Cardiac muscle cell (in vitro differentiated cells and primary cell): ENCODE measurements around the gene TIMP4. TPM values are rescaled to one million over a fixed set of nuclear protein-coding genes. Genes with fewer than 3 reads are reported as not detected.
A peak's percentile ranks its signal among the peaks of the same experiment; 100 is the strongest.

Experiments
- DNase-seq, 2 donors: peaks; one replicate each; pipeline versions ENCODE4 v3.0.0 to v3.0.0-alpha.2; 2010 to 2017; ENCODE audit warnings: low read depth in 1 of 2, low spot score in 1 of 2
- H3K27ac ChIP-seq: fragments of 200-600 bp; sonication (generic); 2 replicates; pipeline ENCODE4 v1.5.1; 2016
- H3K27me3 ChIP-seq: fragments of 200-600 bp; sonication (generic); 2 replicates; pipeline ENCODE4 v1.6.0; 2016; ENCODE audit warnings: control low read depth
- H3K36me3 ChIP-seq: fragments of 200-600 bp; sonication (generic); 2 replicates; pipeline ENCODE4 v1.5.1; 2016; ENCODE audit warnings: control low read depth
- H3K4me1 ChIP-seq: fragments of 200-600 bp; sonication (generic); 2 replicates; pipeline ENCODE4 v1.8.1; 2017; ENCODE audit warnings: low read depth, mild to moderate bottlenecking, mixed run types
- H3K4me3 ChIP-seq: fragments of 200-600 bp; sonication (generic); 2 replicates; pipeline ENCODE4 v1.5.1; 2016; ENCODE audit warnings: mild to moderate bottlenecking
- H3K9me3 ChIP-seq: fragments of 200-600 bp; sonication (generic); 2 replicates; pipeline ENCODE4 v1.5.1; 2017; ENCODE audit warnings: low read depth, mild to moderate bottlenecking, control low read depth
- polyA plus RNA-seq: library from polyadenylated mRNA; unstranded; fragments of >200 nt; fragmentation: Nextera tagmentation; extraction: Ambion mirVana; gene quantifications from 2 replicates; pipeline ENCODE4 v1.2.1, GENCODE V29; 2016
- total RNA-seq: library from RNA; depleted of rRNA; stranded (reverse); fragments of >200 nt; gene quantifications from 2 replicates; pipeline ENCODE4 v1.2.3, GENCODE V29; 2016
- TF ChIP-seq, protein P1 (sequence below): IDR thresholded peaks from 2 replicates; pipeline ENCODE4 v1.5.1; 2012; ENCODE audit warnings: low read depth, mild to moderate bottlenecking, low read length

TIMP4 gene
- total RNA-seq (0.11 TPM in 1 of 2 replicates, not detected in the other), polyA plus RNA-seq (0.16 TPM in 1 of 2 replicates, not detected in the other)

DNA sequence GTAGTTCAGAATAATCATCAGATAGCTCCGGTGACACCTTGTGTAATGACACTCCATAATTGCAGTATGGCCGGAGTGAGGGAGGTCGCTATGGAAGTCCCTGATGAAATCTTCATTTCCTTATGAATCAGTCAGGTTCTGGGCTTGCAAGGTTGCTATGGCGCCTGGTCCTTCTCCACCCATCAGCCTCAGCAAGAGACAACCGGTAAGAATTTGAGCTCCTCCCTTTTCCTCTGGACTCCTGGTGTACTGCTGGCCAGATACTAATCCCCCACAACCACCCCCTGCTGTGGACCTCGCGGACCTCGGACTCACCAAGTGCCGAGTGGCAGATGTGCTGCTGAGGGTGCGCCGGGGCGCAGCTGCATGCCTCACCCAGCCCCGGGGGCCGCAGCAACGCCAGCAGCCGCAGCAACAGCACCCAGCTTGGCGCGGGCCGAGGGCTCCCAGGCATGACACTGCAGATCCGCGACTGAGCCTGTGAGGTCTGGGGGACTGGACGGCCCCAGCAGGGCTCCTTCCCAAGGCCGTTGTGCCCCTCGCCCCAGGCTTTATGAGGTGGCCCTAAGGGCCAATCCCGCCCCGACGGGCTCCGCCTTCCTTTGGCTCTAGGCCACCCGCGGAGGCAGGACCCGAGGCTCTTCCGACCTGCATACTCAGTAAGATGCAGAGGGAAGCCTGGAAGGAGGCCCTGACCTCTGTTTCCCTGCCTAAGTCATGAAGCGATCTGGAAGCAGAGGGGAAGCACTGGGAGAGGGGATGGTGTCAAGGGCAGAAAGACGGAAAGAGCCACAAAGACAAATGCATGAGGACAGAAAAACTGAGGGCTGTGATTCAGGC is at the start of gene TIMP4:
Gene TIMP4 (minus strand): TSS at position 526 of the 840 bp plus-strand sequence. CDS start 72 bp downstream, at position 454.
- TF ChIP-seq, protein P1, sequence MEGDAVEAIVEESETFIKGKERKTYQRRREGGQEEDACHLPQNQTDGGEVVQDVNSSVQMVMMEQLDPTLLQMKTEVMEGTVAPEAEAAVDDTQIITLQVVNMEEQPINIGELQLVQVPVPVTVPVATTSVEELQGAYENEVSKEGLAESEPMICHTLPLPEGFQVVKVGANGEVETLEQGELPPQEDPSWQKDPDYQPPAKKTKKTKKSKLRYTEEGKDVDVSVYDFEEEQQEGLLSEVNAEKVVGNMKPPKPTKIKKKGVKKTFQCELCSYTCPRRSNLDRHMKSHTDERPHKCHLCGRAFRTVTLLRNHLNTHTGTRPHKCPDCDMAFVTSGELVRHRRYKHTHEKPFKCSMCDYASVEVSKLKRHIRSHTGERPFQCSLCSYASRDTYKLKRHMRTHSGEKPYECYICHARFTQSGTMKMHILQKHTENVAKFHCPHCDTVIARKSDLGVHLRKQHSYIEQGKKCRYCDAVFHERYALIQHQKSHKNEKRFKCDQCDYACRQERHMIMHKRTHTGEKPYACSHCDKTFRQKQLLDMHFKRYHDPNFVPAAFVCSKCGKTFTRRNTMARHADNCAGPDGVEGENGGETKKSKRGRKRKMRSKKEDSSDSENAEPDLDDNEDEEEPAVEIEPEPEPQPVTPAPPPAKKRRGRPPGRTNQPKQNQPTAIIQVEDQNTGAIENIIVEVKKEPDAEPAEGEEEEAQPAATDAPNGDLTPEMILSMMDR = no peak
- no peaks in the 10 kb centered on the region for H3K27me3 ChIP-seq
- no peaks in the 10 kb centered on the region for H3K36me3 ChIP-seq
- no peaks in the 10 kb centered on the region for H3K9me3 ChIP-seq
- no peak within 1 kb of the TSS for H3K4me3 ChIP-seq
- peak in 1 of 2 donors; percentile 76 for DNase-seq
- H3K27ac ChIP-seq = no peak within 1 kb of the TSS
- H3K4me1 ChIP-seq = no peaks in the 10 kb centered on the region

DNA sequence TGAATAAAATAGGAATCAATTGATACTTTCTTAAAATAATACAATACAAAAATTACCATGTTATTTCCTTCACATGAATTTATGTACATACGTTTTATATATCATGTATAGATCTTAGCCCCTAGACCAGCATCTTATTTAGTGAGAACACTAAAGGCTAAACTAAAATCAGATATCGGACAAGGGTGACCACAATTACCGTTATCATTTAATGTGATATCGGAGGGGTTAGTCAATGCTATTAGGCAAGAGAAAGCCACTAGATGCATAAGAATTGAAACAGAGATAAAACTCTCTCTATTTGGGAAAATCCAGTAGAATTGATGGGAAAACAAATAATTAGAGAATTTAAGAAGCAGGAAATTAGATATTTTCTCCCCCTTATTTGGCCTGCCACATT is 46.5 kb upstream of the TIMP4 start:
- DNase-seq = no peak
- H3K4me3 ChIP-seq = no peak overlapping the region
- H3K27ac ChIP-seq = no peak overlapping the region
- TF ChIP-seq, protein P1 = no peak
- no peaks in the 10 kb centered on the region for H3K36me3 ChIP-seq
- H3K27me3 ChIP-seq = no peaks in the 10 kb centered on the region
- H3K4me1 ChIP-seq = no peaks in the 10 kb centered on the region
- H3K9me3 ChIP-seq = no peaks in the 10 kb centered on the region

DNA sequence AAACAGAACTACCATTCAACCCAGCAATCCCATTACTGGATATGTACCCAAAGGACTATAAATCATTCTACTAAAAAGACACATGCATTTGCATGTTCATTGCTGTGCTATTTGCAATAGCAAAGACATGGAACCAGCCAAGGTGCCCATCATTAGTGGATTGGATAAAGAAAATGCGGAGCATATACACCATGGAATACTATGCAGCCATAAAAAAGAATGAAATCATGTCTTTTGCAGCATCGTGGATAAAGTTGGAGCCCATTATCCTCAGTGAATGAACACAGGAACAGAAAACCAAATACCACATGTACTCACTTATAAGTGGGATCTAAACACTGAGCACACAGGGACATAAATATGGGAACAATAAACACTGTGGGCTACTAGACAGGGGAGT is 43.1 kb upstream of the TIMP4 start:
- H3K9me3 ChIP-seq = no peaks in the 10 kb centered on the region
- no peak overlapping the region for H3K27ac ChIP-seq
- DNase-seq = no peak
- TF ChIP-seq, protein P1 = no peak
- H3K4me1 ChIP-seq = no peaks in the 10 kb centered on the region
- H3K4me3 ChIP-seq = no peak overlapping the region
- no peaks in the 10 kb centered on the region for H3K27me3 ChIP-seq
- H3K36me3 ChIP-seq = no peaks in the 10 kb centered on the region

DNA sequence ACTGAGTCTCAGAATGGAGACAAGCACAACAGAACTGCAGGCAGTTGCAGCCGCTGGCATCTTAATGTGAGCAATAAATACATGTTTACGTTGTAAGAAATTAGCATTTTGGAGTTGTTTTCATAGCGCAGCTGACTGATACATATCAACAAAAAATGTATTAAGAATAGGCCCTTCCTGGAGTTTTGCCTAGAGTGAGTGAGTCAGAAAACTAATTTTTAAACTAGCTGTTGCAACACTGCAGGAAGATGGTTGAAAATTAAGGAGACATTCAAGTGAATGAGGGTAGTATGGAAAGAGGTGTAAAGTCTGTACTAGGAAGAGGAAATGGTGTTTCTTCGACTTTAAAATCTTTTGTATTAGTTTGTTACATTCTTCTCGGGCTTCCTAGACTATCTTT is 39.6 kb upstream of the TIMP4 start:
- Histone ChIP-seq H3K27me3 (no peaks in the 10 kb centered on the region), H3K27ac (no peak overlapping the region), H3K36me3 (no peaks in the 10 kb centered on the region), H3K9me3 (no peaks in the 10 kb centered on the region), H3K4me1 (no peaks in the 10 kb centered on the region), H3K4me3 (no peak overlapping the region)
- DNase-seq = peak in 1 of 2 donors; percentile 83
- TF ChIP-seq, protein P1 = no peak

DNA sequence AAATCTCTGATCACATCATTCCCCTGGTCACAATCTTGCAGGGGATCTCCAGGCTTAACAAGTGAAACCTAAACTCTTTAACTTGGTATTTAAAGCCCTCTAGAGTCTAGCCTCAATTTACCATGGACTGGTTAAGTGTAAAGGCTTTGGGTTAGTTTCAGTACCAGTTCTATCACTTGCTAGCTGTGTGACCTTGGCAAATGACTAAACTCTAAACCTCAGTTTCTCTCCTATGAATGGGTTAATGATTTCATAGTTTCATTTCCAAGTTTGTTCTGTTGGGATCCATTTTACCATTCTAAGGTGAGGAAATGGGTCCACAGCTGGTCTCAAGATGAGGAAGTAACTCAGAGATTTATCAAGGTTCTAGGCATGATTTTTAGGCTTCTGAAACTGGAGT is 38.8 kb upstream of the TIMP4 start:
- DNase-seq = no peak
- no peak overlapping the region for H3K27ac ChIP-seq
- no peaks in the 10 kb centered on the region for H3K36me3 ChIP-seq
- no peaks in the 10 kb centered on the region for H3K4me1 ChIP-seq
- H3K9me3 ChIP-seq = no peaks in the 10 kb centered on the region
- TF ChIP-seq, protein P1 = no peak
- no peak overlapping the region for H3K4me3 ChIP-seq
- H3K27me3 ChIP-seq = no peaks in the 10 kb centered on the region
